ENCODE measurements around the gene MTMR10. TPM values are rescaled to one million over a fixed set of nuclear protein-coding genes. Genes with fewer than 3 reads are reported as not detected.

The MTMR10 gene
- total RNA-seq, 1 experiment from 2014 or later: 23.2 TPM

DNA sequence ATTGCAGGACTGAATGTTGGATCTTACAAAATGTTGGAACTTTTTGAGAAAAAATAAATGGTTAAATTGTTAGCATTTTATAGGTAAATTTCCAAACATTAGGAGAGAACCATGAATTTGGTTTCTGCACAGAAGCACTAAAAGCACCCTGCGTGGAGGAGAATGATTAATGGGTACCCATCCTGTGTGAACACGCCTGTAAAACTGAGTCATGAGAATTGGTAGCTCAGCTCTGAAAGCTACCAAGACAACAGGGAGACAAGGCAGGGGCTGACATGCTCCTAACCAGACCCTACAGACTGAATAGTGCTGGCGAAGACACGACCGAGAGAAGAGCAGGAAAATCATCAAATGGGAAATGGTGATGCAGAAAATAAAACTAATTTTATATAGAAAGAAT lies 32.4 kb upstream of the MTMR10 start:
- peak overlapping the region; percentile 31 for H3K27ac ChIP-seq (ENCODE audit: insufficient read length, low read depth, low read length)
- H4K20me1 ChIP-seq (ENCODE audit: control insufficient read depth, insufficient read depth, insufficient read length): no peaks in the 10 kb centered on the region
- no peaks in the 10 kb centered on the region for H3K9me3 ChIP-seq (ENCODE audit: control insufficient read depth, low read depth, low read length)
- no peak overlapping the region for H2AFZ ChIP-seq (ENCODE audit: low read length)
- peak overlapping the region; percentile 9 for H3K4me2 ChIP-seq (ENCODE audit: insufficient read depth, insufficient read length, low read length)
- no CpG with 5 or more reads among the region's 5 CpGs for WGBS (ENCODE audit: extremely low coverage, insufficient read length, low lambda C conversion rate)
- TF ChIP-seq, protein P1, sequence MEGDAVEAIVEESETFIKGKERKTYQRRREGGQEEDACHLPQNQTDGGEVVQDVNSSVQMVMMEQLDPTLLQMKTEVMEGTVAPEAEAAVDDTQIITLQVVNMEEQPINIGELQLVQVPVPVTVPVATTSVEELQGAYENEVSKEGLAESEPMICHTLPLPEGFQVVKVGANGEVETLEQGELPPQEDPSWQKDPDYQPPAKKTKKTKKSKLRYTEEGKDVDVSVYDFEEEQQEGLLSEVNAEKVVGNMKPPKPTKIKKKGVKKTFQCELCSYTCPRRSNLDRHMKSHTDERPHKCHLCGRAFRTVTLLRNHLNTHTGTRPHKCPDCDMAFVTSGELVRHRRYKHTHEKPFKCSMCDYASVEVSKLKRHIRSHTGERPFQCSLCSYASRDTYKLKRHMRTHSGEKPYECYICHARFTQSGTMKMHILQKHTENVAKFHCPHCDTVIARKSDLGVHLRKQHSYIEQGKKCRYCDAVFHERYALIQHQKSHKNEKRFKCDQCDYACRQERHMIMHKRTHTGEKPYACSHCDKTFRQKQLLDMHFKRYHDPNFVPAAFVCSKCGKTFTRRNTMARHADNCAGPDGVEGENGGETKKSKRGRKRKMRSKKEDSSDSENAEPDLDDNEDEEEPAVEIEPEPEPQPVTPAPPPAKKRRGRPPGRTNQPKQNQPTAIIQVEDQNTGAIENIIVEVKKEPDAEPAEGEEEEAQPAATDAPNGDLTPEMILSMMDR (conservative IDR thresholded peaks at IDR 0.05): no peak
- H3K4ac ChIP-seq (ENCODE audit: low read depth, low read length): no peak overlapping the region
- H3K9me3 Mint-ChIP-seq: no peaks in the 10 kb centered on the region
- no peaks in the 10 kb centered on the region; the same call in 1 of the 2 replicates for H3K27me3 Mint-ChIP-seq (ENCODE audit: low read depth)
- H2AK5ac ChIP-seq (ENCODE audit: insufficient read length, low read length): no peak overlapping the region
- H3T11ph ChIP-seq (ENCODE audit: low read length): no peak overlapping the region
- no peak overlapping the region for H2BK12ac ChIP-seq (ENCODE audit: insufficient read length, low read depth, low read length)
- H3K56ac ChIP-seq (ENCODE audit: insufficient read length, low read depth, low read length): no peak overlapping the region
- H3K27me3 ChIP-seq (ENCODE audit: insufficient read depth, low read length): no peaks in the 10 kb centered on the region
- H2BK5ac ChIP-seq (ENCODE audit: insufficient read length, low read length): no peak overlapping the region
- no peaks in the 10 kb centered on the region for H3K79me1 ChIP-seq (ENCODE audit: insufficient read depth, low read depth, low read length, poor library complexity, severe bottlenecking)
- no peak overlapping the region for H3K4me3 Mint-ChIP-seq
- no peak overlapping the region for H3K9ac ChIP-seq (ENCODE audit: extremely low read depth, insufficient read length, low read length)
- H3K36me3 Mint-ChIP-seq (ENCODE audit: insufficient read depth in 1 of 3, low read depth in 3 of 3): no peaks in the 10 kb centered on the region; a peak in 1 of 7 replicates
- H2BK20ac ChIP-seq (ENCODE audit: low read depth, low read length, poor library complexity, severe bottlenecking): no peak overlapping the region
- no peak overlapping the region for H3K18ac ChIP-seq (ENCODE audit: insufficient read length, low read depth, low read length)
- no peak overlapping the region for H3K14ac ChIP-seq (ENCODE audit: insufficient read depth, low read length)
- no peak for DNase-seq
- H3K27ac Mint-ChIP-seq: peak overlapping the region in 2 of 3 experiments; percentile 78 to 87; a peak in 3 of 7 replicates
- no peak overlapping the region for H4K8ac ChIP-seq (replicated peaks; ENCODE audit: insufficient read length, low read depth, low read length)
- H2BK15ac ChIP-seq (ENCODE audit: low read depth, low read length): no peak overlapping the region
- H3K23me2 ChIP-seq (ENCODE audit: insufficient read length, low read depth, low read length, poor library complexity, severe bottlenecking): no peaks in the 10 kb centered on the region
- H2BK120ac ChIP-seq (ENCODE audit: low read depth, low read length, poor library complexity, severe bottlenecking): no peak overlapping the region
- peaks cover 30 to 31% of the 10 kb centered on the region in 2 experiments for H3K4me1 Mint-ChIP-seq
- no peaks in the 10 kb centered on the region for H3K79me2 ChIP-seq (ENCODE audit: insufficient read depth, low read length)
- H3K23ac ChIP-seq (ENCODE audit: insufficient read length, low read depth, low read length): no peak overlapping the region
- peaks cover 7% of the 10 kb centered on the region; the same call in 1 of the 2 replicates for H3K4me1 ChIP-seq (ENCODE audit: insufficient read depth, low read length)
- no peak overlapping the region for H4K5ac ChIP-seq (ENCODE audit: insufficient read length, low read depth, low read length)
- no peak overlapping the region for H4K91ac ChIP-seq (ENCODE audit: insufficient read length, low read depth, low read length)

Data from H9 (cell line).